GM19468 (cell line): ENCODE data around the gene MAP3K14.
"Not testable (repeated sequence)": the region's sequence is repeated elsewhere in the genome, so short reads cannot be mapped to it uniquely, and the experiment has no call there.

ENCODE experiments used
- ATAC-seq: cut with Tn5 transposase; IDR thresholded peaks from one replicate; pipeline ENCODE4 v1.9.1; 2021; ENCODE audit warnings: mild to moderate bottlenecking, moderate library complexity, moderate number of reproducible peaks; ENCODE audit not compliant: unreplicated experiment; ENCODE audit errors: extremely low read depth

Gene MAP3K14

GRCh38 chr17:45316434-45317110 lies at the start of gene MAP3K14:
TSS of gene MAP3K14 (minus strand) at chr17:45317020. CDS start at chr17:45290745, 26,275 bp downstream.
- peak; percentile 12 for ATAC-seq

- no peak for ATAC-seq
Measured at GRCh38 chr17:45366049-45366448, 49.2 kb upstream of the MAP3K14 start.

- ATAC-seq: no peak
Measured at GRCh38 chr17:45364531-45365390, 47.9 kb upstream of the MAP3K14 start.

- no peak for ATAC-seq
Measured at GRCh38 chr17:45363498-45363897, 46.7 kb upstream of the MAP3K14 start.

GRCh38 chr17:45361976-45362375 lies 45.2 kb upstream of the MAP3K14 start:
- ATAC-seq: no peak

- no peak for ATAC-seq
Measured at GRCh38 chr17:45361451-45361850, 44.6 kb upstream of the MAP3K14 start.

- no peak for ATAC-seq
Measured at GRCh38 chr17:45357364-45357997, 40.7 kb upstream of the MAP3K14 start.

- ATAC-seq: no peak
Measured at GRCh38 chr17:45355087-45355486, 38.3 kb upstream of the MAP3K14 start.

GRCh38 chr17:45353043-45353442 lies 36.2 kb upstream of the MAP3K14 start:
- no peak for ATAC-seq

- ATAC-seq: no peak
Measured at GRCh38 chr17:45351831-45352230, 35.0 kb upstream of the MAP3K14 start.

GRCh38 chr17:45347444-45347843 lies 30.6 kb upstream of the MAP3K14 start:
- no peak for ATAC-seq

- ATAC-seq: no peak
Measured at GRCh38 chr17:45346216-45347015, 29.6 kb upstream of the MAP3K14 start.

- no peak for ATAC-seq
Measured at GRCh38 chr17:45345554-45346215, 28.9 kb upstream of the MAP3K14 start.

GRCh38 chr17:45345246-45345553 lies 28.4 kb upstream of the MAP3K14 start:
- no peak for ATAC-seq

GRCh38 chr17:45343967-45344664 lies 27.3 kb upstream of the MAP3K14 start:
- not testable (repeated sequence) for ATAC-seq

- ATAC-seq: no peak
Measured at GRCh38 chr17:45342871-45343526, 26.2 kb upstream of the MAP3K14 start.

GRCh38 chr17:45342306-45342705 lies 25.5 kb upstream of the MAP3K14 start:
- no peak for ATAC-seq

- no peak for ATAC-seq
Measured at GRCh38 chr17:45341533-45342158, 24.8 kb upstream of the MAP3K14 start.
